ENCODE results near the gene FCGR3B.
"Not testable (repeated sequence)": the region's sequence is repeated elsewhere in the genome, so short reads cannot be mapped to it uniquely, and the experiment has no call there.

Gene FCGR3B

DNA sequence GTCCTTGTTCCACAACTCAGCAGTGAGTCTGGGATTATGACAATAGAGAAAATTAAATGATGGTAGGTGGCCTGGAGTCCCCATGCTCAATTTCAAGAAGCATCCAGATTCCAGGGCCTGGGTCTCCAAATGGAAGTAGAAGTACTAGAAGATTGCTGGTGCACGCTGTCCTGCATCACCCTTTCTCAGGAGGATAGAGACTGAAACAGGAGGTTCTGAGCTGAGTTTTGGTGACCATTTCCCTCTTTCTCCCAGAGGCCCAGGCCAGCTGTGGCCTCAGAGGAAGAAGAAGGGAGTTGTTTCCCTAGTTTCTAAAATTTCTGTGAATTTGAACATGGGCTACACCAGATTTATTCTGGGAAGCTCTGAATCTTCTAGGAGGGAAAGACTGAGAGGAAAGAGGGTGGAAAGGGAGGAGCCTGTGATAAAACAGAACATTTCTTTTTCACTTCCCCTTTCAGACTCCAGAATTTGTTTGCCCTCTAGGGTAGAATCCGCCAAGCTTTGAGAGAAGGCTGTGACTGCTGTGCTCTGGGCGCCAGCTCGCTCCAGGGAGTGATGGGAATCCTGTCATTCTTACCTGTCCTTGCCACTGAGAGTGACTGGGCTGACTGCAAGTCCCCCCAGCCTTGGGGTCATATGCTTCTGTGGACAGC is 31.8 kb upstream of the FCGR3B start, which contains the start of gene FCGR2B:
TSS of gene FCGR2B (plus strand) at position 460 of the 656 bp plus-strand sequence. CDS start at position 559, 99 bp downstream.
- H3K27me3 ChIP-seq (ENCODE audit: control insufficient read depth in 5 of 5, insufficient read depth in 4 of 5, low read length in 5 of 5); H3K9ac ChIP-seq (ENCODE audit: low read length in 5 of 5); H3K4me1 ChIP-seq (ENCODE audit: control insufficient read depth in 5 of 5, insufficient read depth in 5 of 5, low read length in 5 of 5); H3K27ac ChIP-seq (ENCODE audit: low read depth, low read length); H3K9me3 ChIP-seq (ENCODE audit: control insufficient read depth in 5 of 5, low read length in 5 of 5); H3K36me3 ChIP-seq (ENCODE audit: control insufficient read depth in 5 of 5, insufficient read depth in 5 of 5, low read length in 5 of 5): not testable (repeated sequence)
- peak within 1 kb of the TSS in 1 of 5 donors; percentile 22 for H3K4me3 ChIP-seq (ENCODE audit: low read depth in 1 of 5, low read length in 5 of 5)

DNA sequence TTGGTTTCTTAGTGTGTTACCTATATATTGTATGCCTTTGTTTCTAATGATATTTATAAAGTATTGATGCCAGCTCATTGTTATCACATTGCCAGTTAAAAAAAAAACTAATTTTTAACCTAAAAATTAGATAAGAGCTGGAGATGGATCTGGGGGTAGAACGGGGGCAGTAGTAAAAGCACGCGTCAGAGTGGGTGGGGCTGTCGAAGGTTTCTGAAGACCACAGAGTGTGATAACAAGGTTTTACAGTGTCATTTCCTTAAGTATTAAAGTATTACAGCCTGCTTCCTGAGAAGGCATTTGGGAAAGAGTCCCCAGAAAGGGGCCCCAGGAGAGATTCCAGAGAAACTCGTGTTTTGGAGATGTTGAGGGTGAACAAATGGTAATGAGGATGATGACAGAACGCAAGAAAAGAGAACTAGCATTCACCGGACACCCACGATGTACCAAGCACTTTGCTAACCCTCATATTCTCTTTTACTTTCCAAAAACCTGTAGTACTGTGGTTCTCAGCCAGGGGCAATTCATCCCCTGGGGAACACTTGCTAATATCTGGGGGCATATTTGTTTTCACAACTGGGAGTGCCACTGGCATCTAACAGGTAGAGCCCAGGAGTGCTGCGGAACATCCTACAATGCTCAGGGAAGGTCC is 30.8 kb upstream of the FCGR3B start:
- H3K27me3 ChIP-seq (ENCODE audit: control insufficient read depth in 5 of 5, insufficient read depth in 4 of 5, low read length in 5 of 5); H3K4me3 ChIP-seq (ENCODE audit: low read depth in 1 of 5, low read length in 5 of 5); H3K9ac ChIP-seq (ENCODE audit: low read length in 5 of 5); H3K27ac ChIP-seq (ENCODE audit: low read depth, low read length); H3K4me1 ChIP-seq (ENCODE audit: control insufficient read depth in 5 of 5, insufficient read depth in 5 of 5, low read length in 5 of 5); H3K36me3 ChIP-seq (ENCODE audit: control insufficient read depth in 5 of 5, insufficient read depth in 5 of 5, low read length in 5 of 5); H3K9me3 ChIP-seq (ENCODE audit: control insufficient read depth in 5 of 5, low read length in 5 of 5): not testable (repeated sequence)

DNA sequence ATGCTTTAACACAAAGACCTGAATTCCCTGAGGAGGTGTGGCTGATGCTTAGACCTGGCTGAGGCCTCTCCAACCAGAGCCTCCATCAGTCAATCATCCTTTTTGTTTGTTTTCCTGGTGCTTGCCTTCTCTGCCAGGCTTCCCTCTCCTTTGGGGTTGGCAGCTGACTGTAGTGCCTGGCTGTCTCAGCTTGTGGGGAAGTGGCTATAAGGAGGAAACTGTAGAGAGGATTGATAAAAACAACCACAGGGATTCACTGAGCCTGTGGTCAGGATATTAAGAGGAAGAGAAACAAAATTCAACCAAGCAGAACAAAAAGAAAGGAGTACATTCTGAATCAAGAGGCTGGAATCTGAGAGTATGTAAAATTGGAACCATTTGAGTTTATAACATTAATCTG is 27.5 kb upstream of the FCGR3B start:
- H3K27me3 ChIP-seq (ENCODE audit: control insufficient read depth in 5 of 5, insufficient read depth in 4 of 5, low read length in 5 of 5); H3K4me1 ChIP-seq (ENCODE audit: control insufficient read depth in 5 of 5, insufficient read depth in 5 of 5, low read length in 5 of 5); H3K9ac ChIP-seq (ENCODE audit: low read length in 5 of 5); H3K9me3 ChIP-seq (ENCODE audit: control insufficient read depth in 5 of 5, low read length in 5 of 5); H3K4me3 ChIP-seq (ENCODE audit: low read depth in 1 of 5, low read length in 5 of 5); H3K27ac ChIP-seq (ENCODE audit: low read depth, low read length); H3K36me3 ChIP-seq (ENCODE audit: control insufficient read depth in 5 of 5, insufficient read depth in 5 of 5, low read length in 5 of 5): not testable (repeated sequence)

DNA sequence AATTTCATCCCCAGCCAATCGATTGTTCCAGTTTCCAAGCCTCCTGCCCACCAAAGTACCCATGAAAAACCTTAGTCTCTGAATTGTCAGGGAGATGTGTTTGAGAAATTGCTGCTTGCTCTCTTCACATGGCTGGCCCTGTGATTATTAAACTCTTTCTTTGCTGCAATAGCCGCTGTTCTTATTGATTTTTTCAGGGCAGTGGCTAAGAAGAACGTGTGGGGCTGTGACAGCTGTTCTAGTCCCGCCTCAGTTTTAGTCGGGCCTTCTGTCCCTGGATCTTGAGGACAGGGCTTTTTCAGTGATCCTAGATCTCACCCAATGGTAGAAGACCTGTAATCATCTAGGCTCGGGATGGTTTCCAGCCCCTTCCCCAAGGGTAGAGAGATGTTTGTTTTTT is 23.0 kb upstream of the FCGR3B start:
- not testable (repeated sequence) for H3K27ac ChIP-seq (ENCODE audit: low read depth, low read length); H3K27me3 ChIP-seq (ENCODE audit: control insufficient read depth in 5 of 5, insufficient read depth in 4 of 5, low read length in 5 of 5); H3K4me3 ChIP-seq (ENCODE audit: low read depth in 1 of 5, low read length in 5 of 5); H3K9me3 ChIP-seq (ENCODE audit: control insufficient read depth in 5 of 5, low read length in 5 of 5); H3K9ac ChIP-seq (ENCODE audit: low read length in 5 of 5); H3K4me1 ChIP-seq (ENCODE audit: control insufficient read depth in 5 of 5, insufficient read depth in 5 of 5, low read length in 5 of 5); H3K36me3 ChIP-seq (ENCODE audit: control insufficient read depth in 5 of 5, insufficient read depth in 5 of 5, low read length in 5 of 5)

DNA sequence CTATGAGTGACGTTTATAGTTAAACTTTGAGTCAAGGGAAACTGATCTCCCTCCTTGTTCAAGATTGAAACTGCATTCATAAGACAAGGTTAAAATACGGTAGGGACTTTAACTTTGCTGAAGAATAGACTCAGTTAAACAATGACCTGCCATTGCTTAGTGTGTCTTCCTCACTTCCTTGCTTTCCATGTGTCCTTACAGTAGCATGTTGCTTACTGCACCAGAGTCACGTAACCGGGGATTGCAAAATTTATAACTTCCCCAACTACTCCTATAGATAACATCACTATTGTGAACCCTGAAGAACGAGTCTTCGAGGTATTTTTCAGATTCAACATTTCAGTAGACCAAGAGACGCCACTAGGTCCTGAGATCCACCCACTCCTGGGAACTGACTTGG is 22.6 kb upstream of the FCGR3B start:
- H3K4me1 ChIP-seq (ENCODE audit: control insufficient read depth in 5 of 5, insufficient read depth in 5 of 5, low read length in 5 of 5); H3K4me3 ChIP-seq (ENCODE audit: low read depth in 1 of 5, low read length in 5 of 5); H3K9me3 ChIP-seq (ENCODE audit: control insufficient read depth in 5 of 5, low read length in 5 of 5); H3K27me3 ChIP-seq (ENCODE audit: control insufficient read depth in 5 of 5, insufficient read depth in 4 of 5, low read length in 5 of 5); H3K9ac ChIP-seq (ENCODE audit: low read length in 5 of 5); H3K27ac ChIP-seq (ENCODE audit: low read depth, low read length); H3K36me3 ChIP-seq (ENCODE audit: control insufficient read depth in 5 of 5, insufficient read depth in 5 of 5, low read length in 5 of 5): not testable (repeated sequence)

DNA sequence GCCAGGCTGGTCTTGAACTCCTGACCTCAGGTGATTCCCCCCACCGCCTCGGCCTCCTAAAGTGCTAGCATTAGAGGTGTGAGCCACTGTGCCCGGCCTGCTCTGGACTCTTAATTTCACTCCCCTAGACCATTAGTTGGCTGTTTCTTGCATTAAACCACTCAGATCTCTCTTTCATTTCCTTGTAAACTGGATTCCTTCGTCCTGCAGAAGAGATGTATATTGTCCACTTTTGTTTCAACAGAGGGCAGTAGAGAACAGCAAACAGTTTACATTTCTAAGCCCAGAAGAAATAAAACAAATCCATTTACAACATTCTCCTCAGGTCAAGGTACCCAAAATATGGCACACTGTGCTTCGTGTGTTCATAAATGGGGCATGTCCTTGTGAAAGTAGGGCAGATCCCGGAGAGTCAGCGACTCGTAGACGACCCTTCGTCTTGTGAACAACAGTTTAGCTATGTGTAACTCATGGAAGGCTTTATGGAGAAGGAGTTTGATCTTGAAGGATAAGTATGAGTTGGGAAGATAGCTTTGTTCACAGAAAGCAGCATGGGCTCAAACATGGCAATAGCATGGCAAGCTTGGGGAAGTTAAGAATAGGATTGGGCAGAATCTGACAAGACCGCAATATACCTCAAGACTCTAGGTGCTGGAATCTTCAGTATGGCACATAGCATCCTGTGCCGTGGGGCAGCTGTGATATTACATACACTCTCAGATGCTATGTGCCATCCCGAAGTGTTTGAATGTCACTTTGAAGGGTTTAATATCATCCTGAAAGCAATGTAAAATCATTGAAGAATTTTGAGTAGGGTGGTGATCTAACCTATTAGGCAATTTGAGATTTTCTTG is 16.8 kb upstream of the FCGR3B start:
- H3K4me1 ChIP-seq (ENCODE audit: control insufficient read depth in 5 of 5, insufficient read depth in 5 of 5, low read length in 5 of 5); H3K4me3 ChIP-seq (ENCODE audit: low read depth in 1 of 5, low read length in 5 of 5): not testable (repeated sequence)

DNA sequence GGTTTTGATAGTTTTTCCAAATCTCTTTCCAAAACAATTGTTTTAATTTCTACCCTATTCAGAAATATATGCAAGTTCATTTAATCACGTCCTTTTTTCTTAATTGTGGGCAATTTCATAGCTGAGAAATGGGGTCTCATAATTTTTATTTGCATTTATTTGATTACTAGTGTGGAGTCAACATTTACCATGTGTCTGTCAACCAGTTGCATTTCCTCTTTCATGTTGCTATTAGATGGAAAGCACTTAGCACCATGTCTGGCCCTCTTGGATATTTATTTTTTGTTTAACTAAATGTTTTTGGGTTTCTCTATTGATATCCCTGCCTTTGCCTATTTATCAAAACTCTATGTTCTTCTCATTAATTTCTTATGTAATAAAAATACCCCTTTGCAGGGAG is 13.9 kb upstream of the FCGR3B start:
- not testable (repeated sequence) for H3K27me3 ChIP-seq (ENCODE audit: control insufficient read depth in 5 of 5, insufficient read depth in 4 of 5, low read length in 5 of 5); H3K9ac ChIP-seq (ENCODE audit: low read length in 5 of 5); H3K27ac ChIP-seq (ENCODE audit: low read depth, low read length)

More for the DNA sequence above, 16.8 kb upstream of the FCGR3B start:
- not testable (repeated sequence) for H3K9ac ChIP-seq (ENCODE audit: low read length in 5 of 5); H3K36me3 ChIP-seq (ENCODE audit: control insufficient read depth in 5 of 5, insufficient read depth in 5 of 5, low read length in 5 of 5); H3K27ac ChIP-seq (ENCODE audit: low read depth, low read length); H3K9me3 ChIP-seq (ENCODE audit: control insufficient read depth in 5 of 5, low read length in 5 of 5); H3K27me3 ChIP-seq (ENCODE audit: control insufficient read depth in 5 of 5, insufficient read depth in 4 of 5, low read length in 5 of 5)

DNA sequence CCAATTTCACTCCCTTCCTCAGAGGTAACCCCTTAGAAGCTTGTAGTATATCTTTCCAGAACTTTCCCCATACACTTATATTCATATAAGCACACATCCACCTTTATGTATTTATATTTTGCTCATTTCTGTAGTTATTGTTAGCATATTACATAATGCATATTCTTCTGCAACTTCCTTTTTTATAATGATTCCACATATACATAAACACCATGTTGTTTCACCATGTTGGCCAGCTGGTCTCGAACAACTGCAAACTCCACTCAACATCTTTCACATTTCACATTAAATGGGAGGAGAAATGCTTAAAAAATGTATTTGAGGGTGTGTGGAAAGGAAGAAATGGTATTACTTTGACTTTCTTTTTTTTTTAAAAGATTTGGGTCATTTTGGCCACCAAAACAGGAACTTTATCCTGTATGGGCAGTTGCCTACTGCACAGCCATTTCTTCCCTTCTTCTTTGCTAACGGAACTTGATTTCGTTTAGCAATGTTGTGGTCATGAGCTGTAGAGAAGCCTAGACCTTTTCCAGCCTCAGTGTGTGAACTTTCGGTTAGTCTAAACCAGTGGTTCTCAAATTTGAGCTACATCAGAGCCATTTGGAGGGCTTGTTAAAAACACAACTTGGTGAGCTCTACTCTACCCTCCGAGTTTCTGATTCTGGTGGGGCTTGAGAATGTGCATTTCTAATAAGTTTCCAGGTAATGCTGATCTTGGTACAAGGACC is 12.7 kb upstream of the FCGR3B start:
- H3K27ac ChIP-seq (ENCODE audit: low read depth, low read length); H3K9ac ChIP-seq (ENCODE audit: low read length in 5 of 5); H3K4me1 ChIP-seq (ENCODE audit: control insufficient read depth in 5 of 5, insufficient read depth in 5 of 5, low read length in 5 of 5); H3K27me3 ChIP-seq (ENCODE audit: control insufficient read depth in 5 of 5, insufficient read depth in 4 of 5, low read length in 5 of 5); H3K36me3 ChIP-seq (ENCODE audit: control insufficient read depth in 5 of 5, insufficient read depth in 5 of 5, low read length in 5 of 5); H3K4me3 ChIP-seq (ENCODE audit: low read depth in 1 of 5, low read length in 5 of 5); H3K9me3 ChIP-seq (ENCODE audit: control insufficient read depth in 5 of 5, low read length in 5 of 5): not testable (repeated sequence)

More for the DNA sequence above, 13.9 kb upstream of the FCGR3B start:
- not testable (repeated sequence) for H3K36me3 ChIP-seq (ENCODE audit: control insufficient read depth in 5 of 5, insufficient read depth in 5 of 5, low read length in 5 of 5); H3K9me3 ChIP-seq (ENCODE audit: control insufficient read depth in 5 of 5, low read length in 5 of 5); H3K4me1 ChIP-seq (ENCODE audit: control insufficient read depth in 5 of 5, insufficient read depth in 5 of 5, low read length in 5 of 5); H3K4me3 ChIP-seq (ENCODE audit: low read depth in 1 of 5, low read length in 5 of 5)

DNA sequence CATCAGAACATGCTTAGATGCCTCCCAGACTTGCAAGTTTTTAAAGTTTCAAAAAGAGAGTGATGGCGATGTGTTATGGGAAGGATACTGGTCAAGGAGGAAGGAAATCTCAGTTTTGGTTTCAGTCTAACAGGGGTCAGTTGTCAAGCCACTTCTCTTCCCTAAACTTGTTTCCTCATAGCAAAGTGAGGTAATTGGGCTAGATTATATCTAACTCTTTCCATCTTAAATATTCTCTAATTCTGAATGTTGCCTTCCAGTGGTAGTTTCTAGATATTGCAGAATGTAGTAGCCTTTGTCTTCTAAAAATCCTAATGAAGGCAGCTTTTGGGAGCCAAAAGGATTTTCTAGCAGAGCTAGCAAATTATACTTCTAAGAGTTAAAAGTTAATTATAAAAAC is 11.7 kb upstream of the FCGR3B start:
- not testable (repeated sequence) for H3K9me3 ChIP-seq (ENCODE audit: control insufficient read depth in 5 of 5, low read length in 5 of 5); H3K9ac ChIP-seq (ENCODE audit: low read length in 5 of 5); H3K4me1 ChIP-seq (ENCODE audit: control insufficient read depth in 5 of 5, insufficient read depth in 5 of 5, low read length in 5 of 5); H3K4me3 ChIP-seq (ENCODE audit: low read depth in 1 of 5, low read length in 5 of 5); H3K27ac ChIP-seq (ENCODE audit: low read depth, low read length); H3K36me3 ChIP-seq (ENCODE audit: control insufficient read depth in 5 of 5, insufficient read depth in 5 of 5, low read length in 5 of 5); H3K27me3 ChIP-seq (ENCODE audit: control insufficient read depth in 5 of 5, insufficient read depth in 4 of 5, low read length in 5 of 5)

DNA sequence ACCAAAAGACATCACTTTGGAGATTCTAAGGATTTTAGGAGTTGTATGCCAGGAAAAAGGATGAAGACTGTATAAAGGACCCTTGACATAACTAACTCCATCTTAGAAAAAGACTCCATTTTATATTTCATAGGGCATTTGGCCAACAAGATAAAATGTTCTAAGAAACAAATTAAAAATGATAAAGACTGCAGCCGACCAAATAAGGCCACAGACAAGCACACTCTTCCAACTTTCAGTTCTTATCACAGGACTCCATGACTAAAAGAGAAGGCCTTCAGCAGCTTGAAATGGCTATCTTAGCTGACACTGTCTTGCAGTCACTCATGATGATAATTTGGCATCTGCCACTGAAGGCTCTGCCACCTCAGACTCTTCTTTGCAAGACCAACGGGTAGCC is 8.2 kb upstream of the FCGR3B start:
- not testable (repeated sequence) for H3K27ac ChIP-seq (ENCODE audit: low read depth, low read length); H3K27me3 ChIP-seq (ENCODE audit: control insufficient read depth in 5 of 5, insufficient read depth in 4 of 5, low read length in 5 of 5); H3K9me3 ChIP-seq (ENCODE audit: control insufficient read depth in 5 of 5, low read length in 5 of 5); H3K4me3 ChIP-seq (ENCODE audit: low read depth in 1 of 5, low read length in 5 of 5); H3K36me3 ChIP-seq (ENCODE audit: control insufficient read depth in 5 of 5, insufficient read depth in 5 of 5, low read length in 5 of 5); H3K4me1 ChIP-seq (ENCODE audit: control insufficient read depth in 5 of 5, insufficient read depth in 5 of 5, low read length in 5 of 5); H3K9ac ChIP-seq (ENCODE audit: low read length in 5 of 5)

All from subcutaneous abdominal adipose tissue (tissue), 5 donors.